GM23338 (cell line): ENCODE measurements around the gene LRRC57.

Source experiments
- CREB1 ChIP-seq: fragments of 250-450 bp; sonication (Bioruptor Pico); IDR thresholded peaks from 2 replicates; pipeline ENCODE4 v1.5.0; 2020; ENCODE audit warnings: low read depth, mild to moderate bottlenecking, moderate library complexity
- CTCF ChIP-seq, 2 experiments: fragments of 200-600 bp in 1 of 2; sonication (generic) in 1 of 2; conservative IDR thresholded peaks; 2 replicates each; pipeline versions ENCODE4 v1.5.1 to v1.6.1; 2016 to 2017; ENCODE audit warnings: antibody characterized with exemption in 2 of 2, low read depth in 2 of 2, mild to moderate bottlenecking in 2 of 2, moderate library complexity in 1 of 2
- EZH2 ChIP-seq: fragments of 200-600 bp; sonication (generic); IDR thresholded peaks from one replicate; pipeline ENCODE4 v1.8.0; 2017; ENCODE audit warnings: antibody characterized with exemption, mild to moderate bottlenecking, low read depth; ENCODE audit not compliant: unreplicated experiment
- EZH2phosphoT487 ChIP-seq: fragments of 200-600 bp; sonication (generic); IDR thresholded peaks from one replicate; pipeline ENCODE4 v1.8.1; 2018; ENCODE audit warnings: antibody characterized with exemption; ENCODE audit not compliant: unreplicated experiment
- JUNB ChIP-seq: IDR thresholded peaks from one replicate; pipeline ENCODE4 v1.6.1; 2016; ENCODE audit warnings: antibody characterized with exemption; ENCODE audit not compliant: unreplicated experiment
- NANOG ChIP-seq: IDR thresholded peaks from 2 replicates; pipeline ENCODE4 v1.6.1; 2016; ENCODE audit warnings: antibody characterized with exemption, borderline replicate concordance
- POLR2AphosphoS5 ChIP-seq: IDR thresholded peaks from 2 replicates; pipeline ENCODE4 v1.6.1; 2016; ENCODE audit warnings: antibody characterized with exemption, low read depth
- REST ChIP-seq: IDR thresholded peaks from one replicate; pipeline ENCODE4 v1.6.1; 2018; ENCODE audit warnings: antibody characterized with exemption; ENCODE audit not compliant: unreplicated experiment
- STAT1 ChIP-seq: IDR thresholded peaks from one replicate; pipeline ENCODE4 v1.6.1; 2016; ENCODE audit warnings: antibody characterized with exemption; ENCODE audit not compliant: unreplicated experiment
- ZNF114 ChIP-seq: fragments of 250-450 bp; sonication (Bioruptor Pico); IDR thresholded peaks from 2 replicates; pipeline ENCODE4 v1.5.0; 2020; ENCODE audit warnings: mild to moderate bottlenecking, moderate library complexity
- ZNF331 ChIP-seq: fragments of 250-450 bp; sonication (Bioruptor Pico); IDR thresholded peaks from 2 replicates; pipeline ENCODE4 v1.5.0; 2020; ENCODE audit warnings: low read depth, mild to moderate bottlenecking, moderate library complexity
- TF ChIP-seq, protein P1 (sequence below): IDR thresholded peaks from 2 replicates; pipeline ENCODE4 v1.6.1; 2016; ENCODE audit warnings: antibody characterized with exemption
- TF ChIP-seq, protein P2 (sequence below): fragments of 250-450 bp; sonication (Bioruptor Pico); IDR thresholded peaks from 2 replicates; pipeline ENCODE4 v1.5.0; 2020; ENCODE audit warnings: mild to moderate bottlenecking, moderate library complexity

- no peak for TF ChIP-seq CTCF (conservative IDR thresholded peaks at IDR 0.05; ENCODE audit: low read depth in 2 of 2)
- no peak for TF ChIP-seq POLR2AphosphoS5
- no peak for TF ChIP-seq EZH2phosphoT487
- TF ChIP-seq EZH2, result no peak
- TF ChIP-seq STAT1, result no peak
- TF ChIP-seq NANOG, result no peak
- no peak for TF ChIP-seq REST
- TF ChIP-seq, protein P1, sequence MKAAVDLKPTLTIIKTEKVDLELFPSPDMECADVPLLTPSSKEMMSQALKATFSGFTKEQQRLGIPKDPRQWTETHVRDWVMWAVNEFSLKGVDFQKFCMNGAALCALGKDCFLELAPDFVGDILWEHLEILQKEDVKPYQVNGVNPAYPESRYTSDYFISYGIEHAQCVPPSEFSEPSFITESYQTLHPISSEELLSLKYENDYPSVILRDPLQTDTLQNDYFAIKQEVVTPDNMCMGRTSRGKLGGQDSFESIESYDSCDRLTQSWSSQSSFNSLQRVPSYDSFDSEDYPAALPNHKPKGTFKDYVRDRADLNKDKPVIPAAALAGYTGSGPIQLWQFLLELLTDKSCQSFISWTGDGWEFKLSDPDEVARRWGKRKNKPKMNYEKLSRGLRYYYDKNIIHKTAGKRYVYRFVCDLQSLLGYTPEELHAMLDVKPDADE, result no peak
- no peak for TF ChIP-seq ZNF114
- TF ChIP-seq ZNF331 (CRISPR knock-in tag), result no peak
- no peak for TF ChIP-seq CREB1 (CRISPR knock-in tag)
- TF ChIP-seq JUNB, result no peak
- TF ChIP-seq, protein P2, sequence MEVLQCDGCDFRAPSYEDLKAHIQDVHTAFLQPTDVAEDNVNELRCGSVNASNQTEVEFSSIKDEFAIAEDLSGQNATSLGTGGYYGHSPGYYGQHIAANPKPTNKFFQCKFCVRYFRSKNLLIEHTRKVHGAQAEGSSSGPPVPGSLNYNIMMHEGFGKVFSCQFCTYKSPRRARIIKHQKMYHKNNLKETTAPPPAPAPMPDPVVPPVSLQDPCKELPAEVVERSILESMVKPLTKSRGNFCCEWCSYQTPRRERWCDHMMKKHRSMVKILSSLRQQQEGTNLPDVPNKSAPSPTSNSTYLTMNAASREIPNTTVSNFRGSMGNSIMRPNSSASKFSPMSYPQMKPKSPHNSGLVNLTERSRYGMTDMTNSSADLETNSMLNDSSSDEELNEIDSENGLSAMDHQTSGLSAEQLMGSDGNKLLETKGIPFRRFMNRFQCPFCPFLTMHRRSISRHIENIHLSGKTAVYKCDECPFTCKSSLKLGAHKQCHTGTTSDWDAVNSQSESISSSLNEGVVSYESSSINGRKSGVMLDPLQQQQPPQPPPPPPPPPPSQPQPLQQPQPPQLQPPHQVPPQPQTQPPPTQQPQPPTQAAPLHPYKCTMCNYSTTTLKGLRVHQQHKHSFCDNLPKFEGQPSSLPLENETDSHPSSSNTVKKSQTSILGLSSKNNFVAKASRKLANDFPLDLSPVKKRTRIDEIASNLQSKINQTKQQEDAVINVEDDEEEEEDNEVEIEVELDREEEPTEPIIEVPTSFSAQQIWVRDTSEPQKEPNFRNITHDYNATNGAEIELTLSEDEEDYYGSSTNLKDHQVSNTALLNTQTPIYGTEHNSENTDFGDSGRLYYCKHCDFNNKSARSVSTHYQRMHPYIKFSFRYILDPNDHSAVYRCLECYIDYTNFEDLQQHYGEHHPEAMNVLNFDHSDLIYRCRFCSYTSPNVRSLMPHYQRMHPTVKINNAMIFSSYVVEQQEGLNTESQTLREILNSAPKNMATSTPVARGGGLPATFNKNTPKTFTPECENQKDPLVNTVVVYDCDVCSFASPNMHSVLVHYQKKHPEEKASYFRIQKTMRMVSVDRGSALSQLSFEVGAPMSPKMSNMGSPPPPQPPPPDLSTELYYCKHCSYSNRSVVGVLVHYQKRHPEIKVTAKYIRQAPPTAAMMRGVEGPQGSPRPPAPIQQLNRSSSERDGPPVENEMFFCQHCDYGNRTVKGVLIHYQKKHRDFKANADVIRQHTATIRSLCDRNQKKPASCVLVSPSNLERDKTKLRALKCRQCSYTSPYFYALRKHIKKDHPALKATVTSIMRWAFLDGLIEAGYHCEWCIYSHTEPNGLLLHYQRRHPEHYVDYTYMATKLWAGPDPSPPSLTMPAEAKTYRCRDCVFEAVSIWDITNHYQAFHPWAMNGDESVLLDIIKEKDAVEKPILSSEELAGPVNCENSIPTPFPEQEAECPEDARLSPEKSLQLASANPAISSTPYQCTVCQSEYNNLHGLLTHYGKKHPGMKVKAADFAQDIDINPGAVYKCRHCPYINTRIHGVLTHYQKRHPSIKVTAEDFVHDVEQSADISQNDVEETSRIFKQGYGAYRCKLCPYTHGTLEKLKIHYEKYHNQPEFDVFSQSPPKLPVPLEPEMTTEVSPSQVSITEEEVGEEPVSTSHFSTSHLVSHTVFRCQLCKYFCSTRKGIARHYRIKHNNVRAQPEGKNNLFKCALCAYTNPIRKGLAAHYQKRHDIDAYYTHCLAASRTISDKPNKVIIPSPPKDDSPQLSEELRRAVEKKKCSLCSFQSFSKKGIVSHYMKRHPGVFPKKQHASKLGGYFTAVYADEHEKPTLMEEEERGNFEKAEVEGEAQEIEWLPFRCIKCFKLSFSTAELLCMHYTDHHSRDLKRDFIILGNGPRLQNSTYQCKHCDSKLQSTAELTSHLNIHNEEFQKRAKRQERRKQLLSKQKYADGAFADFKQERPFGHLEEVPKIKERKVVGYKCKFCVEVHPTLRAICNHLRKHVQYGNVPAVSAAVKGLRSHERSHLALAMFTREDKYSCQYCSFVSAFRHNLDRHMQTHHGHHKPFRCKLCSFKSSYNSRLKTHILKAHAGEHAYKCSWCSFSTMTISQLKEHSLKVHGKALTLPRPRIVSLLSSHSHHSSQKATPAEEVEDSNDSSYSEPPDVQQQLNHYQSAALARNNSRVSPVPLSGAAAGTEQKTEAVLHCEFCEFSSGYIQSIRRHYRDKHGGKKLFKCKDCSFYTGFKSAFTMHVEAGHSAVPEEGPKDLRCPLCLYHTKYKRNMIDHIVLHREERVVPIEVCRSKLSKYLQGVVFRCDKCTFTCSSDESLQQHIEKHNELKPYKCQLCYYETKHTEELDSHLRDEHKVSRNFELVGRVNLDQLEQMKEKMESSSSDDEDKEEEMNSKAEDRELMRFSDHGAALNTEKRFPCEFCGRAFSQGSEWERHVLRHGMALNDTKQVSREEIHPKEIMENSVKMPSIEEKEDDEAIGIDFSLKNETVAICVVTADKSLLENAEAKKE, result no peak
Observed at GRCh38 chr15:42523331-42523730, 25.3 kb downstream of the LRRC57 start.
